Activated T-cell treated with anti-CD3 and anti-CD28 coated beads, Interleukin-2, amount 50 U/mL, for 1 hour (primary cell): ENCODE data around the gene PDE3A.

Experiments
- DNase-seq: peaks from one replicate; pipeline ENCODE4 v3.0.0-alpha.2; 2020

The PDE3A gene

GRCh38 chr12:20426957-20427356 is 58.6 kb downstream of the PDE3A start:
- no peak for DNase-seq

GRCh38 chr12:20429852-20430251 is 61.5 kb downstream of the PDE3A start:
- DNase-seq = no peak

- no peak for DNase-seq
Measured at GRCh38 chr12:20432290-20432689, 64.0 kb downstream of the PDE3A start.

DNA sequence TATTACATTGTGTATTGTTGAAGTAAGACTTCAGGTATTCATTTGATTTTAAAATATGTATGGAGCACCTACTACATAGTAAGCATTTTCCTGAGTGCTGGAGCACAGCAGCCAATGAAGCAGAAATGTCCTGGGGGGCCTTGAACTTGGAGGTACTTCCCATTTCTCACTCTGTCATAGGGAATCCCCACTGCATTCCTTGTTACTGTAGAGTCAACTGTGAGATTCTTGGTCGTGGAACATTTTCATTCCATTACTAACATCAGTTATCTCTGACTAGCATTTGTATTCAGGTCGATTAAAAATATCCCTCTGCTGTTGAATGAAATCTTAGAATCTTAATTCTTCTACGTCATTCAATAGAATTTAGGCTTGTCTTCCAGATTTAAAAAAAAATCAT is 66.7 kb downstream of the PDE3A start:
- DNase-seq = no peak

- DNase-seq = no peak
Measured at GRCh38 chr12:20436316-20436715, 68.0 kb downstream of the PDE3A start.

- DNase-seq = no peak
Measured at GRCh38 chr12:20438299-20438779, 70.0 kb downstream of the PDE3A start.

DNA sequence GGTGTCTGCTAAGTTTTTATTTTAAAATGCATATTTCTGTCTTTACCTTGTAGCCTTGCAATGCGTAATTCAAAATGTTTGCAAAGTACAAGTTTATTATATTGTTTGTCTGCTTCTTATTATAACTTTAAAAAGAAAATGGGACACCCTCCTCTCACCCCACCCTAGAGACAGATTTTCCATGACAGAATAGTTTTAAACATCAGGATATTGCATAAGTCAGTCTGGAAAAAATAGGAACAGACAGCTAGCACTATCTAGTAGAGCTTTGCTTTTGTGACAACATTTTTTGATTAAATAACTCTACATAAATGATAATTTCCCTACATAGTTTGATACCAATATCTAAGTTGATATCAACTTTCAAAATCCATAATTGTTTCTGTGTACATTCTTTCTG is 71.3 kb downstream of the PDE3A start:
- DNase-seq = no peak

GRCh38 chr12:20440408-20440807 is 72.1 kb downstream of the PDE3A start:
- no peak for DNase-seq

GRCh38 chr12:20442322-20442721 is 74.0 kb downstream of the PDE3A start:
- no peak for DNase-seq

- no peak for DNase-seq
Measured at GRCh38 chr12:20443255-20443654, 74.9 kb downstream of the PDE3A start.

DNA sequence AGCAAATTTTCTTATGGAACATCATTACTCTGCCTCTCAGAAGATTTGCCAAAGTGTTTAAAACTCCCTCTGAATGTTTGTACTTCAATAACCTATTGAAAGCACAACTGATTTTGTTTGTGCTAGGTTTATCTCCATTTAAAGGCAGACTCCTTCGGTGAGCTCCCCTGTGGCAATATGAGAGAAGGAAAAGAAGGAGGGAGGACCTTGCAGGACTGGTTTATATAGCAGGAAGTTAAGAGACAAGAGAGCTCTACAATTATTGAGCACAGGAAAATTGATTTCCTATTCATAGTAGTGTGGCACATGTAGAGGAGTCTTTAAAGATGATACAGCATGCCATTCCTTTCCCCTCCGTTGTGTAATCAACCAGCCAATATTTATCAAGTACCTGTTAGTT is 75.5 kb downstream of the PDE3A start:
- no peak for DNase-seq

DNA sequence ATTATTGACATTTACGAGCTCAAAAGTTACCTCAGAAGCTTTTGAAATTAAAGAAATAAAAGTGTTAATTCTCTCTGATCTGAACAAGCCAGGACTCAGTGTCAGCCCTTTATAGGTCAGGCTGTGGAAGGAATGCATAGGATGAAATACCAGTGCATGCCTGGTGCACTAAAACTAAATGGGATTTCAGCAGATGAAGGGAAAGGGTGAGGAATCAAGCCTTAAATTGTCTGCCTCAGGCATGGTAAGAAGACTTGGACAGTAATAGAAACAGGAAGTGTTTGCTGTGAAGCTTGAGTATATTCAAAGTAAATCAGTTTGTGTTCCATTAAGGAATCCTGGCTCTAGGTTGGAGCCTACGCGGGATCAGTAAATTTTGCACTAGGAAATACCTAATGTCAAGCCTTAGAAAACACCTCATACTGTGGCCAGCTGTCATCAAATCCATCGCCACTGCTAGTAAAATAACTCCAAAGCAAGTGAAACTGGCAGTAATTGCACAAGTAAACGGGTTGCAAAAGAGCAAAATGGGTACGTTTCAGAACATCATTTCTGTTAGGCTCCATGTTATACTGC is 76.3 kb downstream of the PDE3A start:
- no peak for DNase-seq

DNA sequence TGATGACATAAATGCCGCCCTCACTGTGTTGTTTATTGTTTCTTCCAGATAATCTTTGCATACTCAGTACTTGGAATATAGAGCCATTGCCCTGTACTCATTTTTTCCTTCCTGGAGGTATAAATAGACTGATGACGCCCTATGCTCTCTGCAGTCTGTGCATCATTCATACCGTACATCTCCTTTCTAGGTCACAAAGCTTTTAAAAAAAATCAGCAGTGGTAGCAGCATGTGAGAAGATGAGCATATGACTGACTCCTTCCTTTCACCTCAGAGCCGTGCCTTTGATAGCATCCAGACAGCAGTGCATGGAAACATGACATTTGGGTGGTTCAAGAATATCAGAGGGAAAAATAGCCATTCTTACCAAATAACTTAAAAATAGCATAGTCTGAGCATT is 77.3 kb downstream of the PDE3A start:
- DNase-seq = no peak

GRCh38 chr12:20446836-20447235 is 78.5 kb downstream of the PDE3A start:
- DNase-seq = no peak

GRCh38 chr12:20448781-20449180 is 80.4 kb downstream of the PDE3A start:
- DNase-seq = no peak

DNA sequence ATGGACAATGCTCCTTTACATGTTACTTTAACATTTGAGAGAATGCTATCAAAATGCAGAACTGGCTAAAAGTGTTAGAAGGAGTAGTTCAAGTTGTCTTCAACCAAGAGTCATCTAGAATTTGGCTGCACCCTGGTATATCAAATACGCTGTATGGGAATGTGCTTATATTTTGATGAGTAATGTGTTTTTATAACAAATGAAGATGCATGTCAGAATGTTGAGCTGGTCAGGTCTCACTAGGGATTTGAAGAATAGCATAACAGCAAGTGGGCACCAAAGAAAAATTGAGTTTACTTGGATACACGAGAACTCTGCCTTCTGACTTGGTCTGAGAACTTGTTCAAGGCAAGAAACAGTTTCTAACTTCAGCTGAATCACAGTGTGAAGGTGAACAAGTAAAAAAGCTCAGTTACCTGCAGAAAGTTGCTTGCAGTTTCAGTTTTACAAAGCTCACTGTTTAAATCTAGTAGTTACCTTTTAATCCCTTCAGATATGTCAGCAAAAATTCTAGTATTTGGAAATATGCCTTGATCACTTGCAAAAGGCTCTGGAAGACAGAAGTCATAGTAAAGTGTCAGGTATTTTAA is 82.3 kb downstream of the PDE3A start:
- no peak for DNase-seq

DNA sequence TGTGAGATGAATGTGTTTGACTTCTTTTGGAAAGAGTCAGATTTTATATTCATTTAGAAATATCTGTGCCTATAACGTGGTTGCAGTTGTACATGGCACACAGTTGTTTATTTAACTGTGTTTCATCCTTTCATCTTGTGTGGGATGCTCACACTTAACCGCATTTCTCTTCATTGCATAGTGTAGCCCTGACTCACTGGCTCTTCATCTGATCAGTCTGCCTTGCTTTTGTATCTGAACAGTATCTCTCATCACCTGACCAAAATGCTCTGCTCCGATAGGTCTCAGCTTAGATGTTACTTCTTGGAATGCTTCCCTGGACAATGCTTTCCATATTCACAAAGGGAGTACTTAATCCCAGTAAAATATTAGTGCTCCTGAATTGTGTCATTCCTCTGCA is 83.4 kb downstream of the PDE3A start:
- DNase-seq = no peak

DNA sequence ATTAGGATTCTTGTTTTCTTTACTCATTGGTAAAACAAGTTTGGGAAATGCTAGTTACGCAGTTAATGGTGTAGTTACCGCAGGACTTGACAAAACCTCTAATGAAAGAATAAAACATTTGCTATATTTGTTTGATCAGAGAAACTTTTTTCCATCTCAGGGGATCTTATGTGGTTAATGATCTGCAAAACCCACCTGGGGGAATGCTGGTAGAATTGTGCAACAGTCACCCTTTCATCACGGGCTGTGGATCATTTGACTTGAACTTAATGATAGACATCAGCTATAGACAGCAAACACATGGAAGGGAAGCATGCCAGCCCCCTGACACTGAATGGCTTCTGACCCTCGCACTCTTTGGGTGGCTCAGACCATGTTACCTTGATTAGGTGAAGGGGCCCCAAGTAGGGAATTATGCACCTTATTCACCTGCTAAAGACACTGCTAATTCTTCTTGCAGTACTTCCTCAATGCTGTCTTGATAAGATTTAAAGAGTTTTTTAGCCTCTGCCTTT is 84.2 kb downstream of the PDE3A start:
- no peak for DNase-seq

DNA sequence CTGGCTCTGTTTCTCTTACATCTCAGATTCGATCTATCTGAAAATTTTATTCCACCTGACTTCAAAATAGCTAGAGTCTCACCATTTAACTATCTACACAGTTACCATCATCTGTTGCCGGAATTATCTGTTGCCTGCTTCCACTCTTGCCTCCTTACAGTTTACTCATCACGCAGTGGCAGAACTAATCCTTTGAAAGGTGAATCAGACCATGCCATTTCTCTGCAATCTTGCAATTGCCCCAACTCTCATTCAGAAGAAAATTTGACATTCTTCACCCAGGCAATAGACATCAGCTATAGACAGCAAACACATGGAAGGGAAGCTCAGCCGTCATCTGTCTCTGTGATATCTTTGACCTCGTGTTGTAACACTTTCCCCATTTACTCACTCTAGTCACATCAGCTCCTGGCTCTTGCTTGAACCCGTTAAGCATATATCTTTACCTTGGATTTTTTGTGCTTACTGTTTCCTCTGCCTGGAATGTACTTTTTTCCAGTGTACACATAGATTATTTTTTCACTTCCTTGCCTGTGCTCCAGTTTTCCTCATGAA is 85.5 kb downstream of the PDE3A start:
- DNase-seq = no peak

GRCh38 chr12:20455001-20455706 is 86.8 kb downstream of the PDE3A start:
- DNase-seq = no peak

DNA sequence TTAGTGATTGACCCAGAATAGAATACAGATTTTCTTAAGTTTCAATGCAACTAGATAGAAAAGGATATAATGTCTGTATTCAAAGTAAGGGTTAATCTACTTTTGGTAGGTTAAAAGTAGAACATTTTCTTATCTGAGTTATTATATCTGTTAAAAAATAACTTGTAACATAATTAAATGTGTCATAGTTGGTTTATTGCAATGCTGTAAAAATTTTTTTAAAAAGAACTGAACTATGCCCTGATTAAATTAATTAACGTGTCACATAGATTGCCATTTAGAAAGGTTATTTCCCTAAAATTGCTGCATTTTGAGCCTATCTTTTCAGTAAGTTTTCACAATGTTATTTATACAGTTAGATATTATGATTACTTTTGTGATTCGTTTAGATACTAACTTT is 89.2 kb downstream of the PDE3A start:
- no peak for DNase-seq

DNA sequence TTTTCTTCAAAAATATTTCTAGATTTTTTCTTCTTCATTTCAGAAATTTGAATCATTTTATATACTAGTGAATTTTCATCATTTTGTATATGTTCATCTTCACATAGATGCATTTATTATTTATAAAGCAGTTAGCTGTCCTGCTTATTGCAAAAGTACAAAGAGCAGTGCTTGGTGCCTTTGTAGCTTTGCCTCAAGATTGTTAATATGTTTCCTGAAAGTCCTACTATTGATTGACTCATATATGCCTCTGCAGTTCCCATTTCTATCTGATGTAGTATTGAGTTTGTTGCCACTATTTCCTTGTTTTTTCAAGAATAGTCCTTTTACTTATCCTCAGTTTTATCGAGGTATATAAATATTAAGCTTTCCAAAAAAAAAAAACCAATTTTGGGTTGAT is 89.7 kb downstream of the PDE3A start:
- no peak for DNase-seq

DNA sequence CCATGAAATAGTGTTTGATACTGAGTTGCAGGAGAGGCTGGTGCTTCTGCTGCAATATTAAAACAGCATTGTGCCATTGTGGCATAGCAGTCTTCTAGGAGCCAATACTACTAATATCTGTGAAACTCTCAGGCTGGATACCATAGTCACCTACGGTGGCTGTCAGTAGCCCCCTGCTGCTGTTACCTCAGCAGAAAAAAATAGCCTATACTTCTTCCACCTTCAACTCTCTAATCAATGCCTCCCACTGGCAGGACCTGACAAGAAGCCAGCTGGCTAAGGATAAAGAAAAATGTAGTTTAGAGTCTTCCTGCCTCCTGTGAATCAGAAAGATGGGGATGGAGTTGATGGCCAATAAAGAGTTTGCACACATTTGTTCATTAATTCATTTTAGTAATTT is 91.6 kb downstream of the PDE3A start:
- no peak for DNase-seq

DNA sequence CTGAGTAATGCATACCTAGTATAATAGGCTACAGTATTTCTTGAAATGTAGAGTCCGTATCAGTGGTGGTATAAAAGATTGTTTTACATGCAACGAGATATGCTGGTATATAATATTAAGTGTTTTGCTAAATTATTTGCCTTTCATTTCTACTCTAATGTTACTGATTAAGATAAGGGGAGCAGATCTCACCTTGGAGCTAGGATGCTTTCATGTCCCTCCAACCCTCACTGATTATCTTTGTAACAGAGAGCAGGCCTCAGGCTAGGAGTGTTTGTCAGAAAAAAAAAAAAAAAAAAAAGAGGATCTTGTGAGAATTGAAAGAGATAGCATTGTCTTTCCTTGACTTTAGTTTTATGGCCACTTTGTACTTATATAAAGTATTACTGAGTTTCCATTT is 92.6 kb downstream of the PDE3A start:
- no peak for DNase-seq
